Ovary (tissue), 9 donors: ENCODE measurements around the gene LCE7A. TPM values are rescaled to one million over a fixed set of nuclear protein-coding genes. Genes with fewer than 3 reads are reported as not detected.
A peak's percentile ranks its signal among the peaks of the same experiment; 100 is the strongest.

Experiments used
- DNase-seq, 5 donors: peaks; one replicate each; pipeline ENCODE4 v3.0.0-alpha.2; 2019 to 2020
- H3K27ac ChIP-seq, 2 donors: fragments of 200-600 bp; one replicate each; pipeline versions ENCODE4 v1.5.1 to v1.8.0; 2019 to 2022
- H3K27me3 ChIP-seq: fragments of 200-600 bp; one replicate; pipeline ENCODE4 v1.8.0; 2022
- H3K36me3 ChIP-seq: fragments of 200-600 bp; sonication (generic); one replicate; pipeline ENCODE4 v1.5.1; 2019
- H3K4me1 ChIP-seq: one replicate; pipeline ENCODE4 v1.8.1; 2013; ENCODE audit warnings: mild to moderate bottlenecking, moderate library complexity; ENCODE audit not compliant: insufficient read depth
- H3K4me3 ChIP-seq: fragments of 200-600 bp; sonication (generic); one replicate; pipeline ENCODE4 v1.5.1; 2017
- H3K9me3 ChIP-seq, 2 donors: fragments of 200-600 bp in 1 of 2; sonication (generic) in 1 of 2; one replicate each; pipeline versions ENCODE4 v1.5.1 to v1.8.1; 2013 to 2019; ENCODE audit warnings: mild to moderate bottlenecking in 1 of 2, moderate library complexity in 1 of 2
- EP300 ChIP-seq: sonication (generic); formaldehyde crosslinking; IDR thresholded peaks from one replicate; pipeline ENCODE4 v1.6.1; 2017; ENCODE audit warnings: antibody characterized with exemption
- POLR2A ChIP-seq: fragments of 450-650 bp; IDR thresholded peaks from one replicate; pipeline ENCODE4 v1.6.1; 2017; ENCODE audit warnings: antibody characterized with exemption, mild to moderate bottlenecking, moderate library complexity
- WGBS, 3 donors: extraction: QIAGEN DNeasy Blood & Tissue Kit in 1 of 3; methylation state at CpG; one replicate each; pipeline versions ENCODE4 v1.1.5 to v1.1.7; 2013 to 2017; 5-methylcytosine and 5-hydroxymethylcytosine counted together
- intact Hi-C, 4 donors: fragments of 100-400 bp; cut with DNase I; formaldehyde crosslinking; loops; one replicate each; pipeline versions ENCODE4 v1.11.0 to v1.15.1; 2022 to 2023
- polyA plus RNA-seq, 2 donors: library from polyadenylated mRNA; stranded (reverse); fragments of 200-250 nt in 1 of 2; fragments of 350-450 nt in 1 of 2; fragmentation: Illumina TruSeq in 1 of 2; extraction: RNeasy Lipid Tissue Mini Kit (QIAGEN cat#74804) in 1 of 2; gene quantifications; one replicate each; pipeline ENCODE4 v1.2.3, GENCODE V29; 2013 to 2014
- total RNA-seq, 7 donors: library from RNA; depleted of rRNA in 2 of 7; stranded (reverse); fragments of >200 nt in 2 of 7; fragmentation: NEBNext Ultra II Directional in 3 of 7; extraction: Animal tissue kit (Norgen Biotek cat#: 25700) in 3 of 7; gene quantifications; one replicate each; pipeline versions ENCODE4 v1.1.0 to v1.2.4, GENCODE V29; 2016 to 2023
- TF ChIP-seq, protein P1 (sequence below), 3 donors: fragments of 450-650 bp in 2 of 3; fragments of 200-600 bp in 1 of 3; IDR thresholded peaks; one replicate each; pipeline versions ENCODE4 v1.5.1 to v1.8.0; 2016 to 2022; ENCODE audit warnings: antibody characterized with exemption in 3 of 3, mild to moderate bottlenecking in 1 of 3
- donor health status: DM: no; HTN: no; CAD: no; lungs with moderate emphysema.
- donor health status: DM: no; HTN: no; CAD: no.
- donor health status: Bipolar disorder and iron deficiency.
- donor health status: DM: yes; HTN: yes; CAD: no.
- donor health status: DM: no; HTN: no; CAD: no.
- donor health status: DM: yes; HTN: yes; CAD: no.

The LCE7A gene
- total and polyA plus RNA-seq, 9 donors: not detected

DNA sequence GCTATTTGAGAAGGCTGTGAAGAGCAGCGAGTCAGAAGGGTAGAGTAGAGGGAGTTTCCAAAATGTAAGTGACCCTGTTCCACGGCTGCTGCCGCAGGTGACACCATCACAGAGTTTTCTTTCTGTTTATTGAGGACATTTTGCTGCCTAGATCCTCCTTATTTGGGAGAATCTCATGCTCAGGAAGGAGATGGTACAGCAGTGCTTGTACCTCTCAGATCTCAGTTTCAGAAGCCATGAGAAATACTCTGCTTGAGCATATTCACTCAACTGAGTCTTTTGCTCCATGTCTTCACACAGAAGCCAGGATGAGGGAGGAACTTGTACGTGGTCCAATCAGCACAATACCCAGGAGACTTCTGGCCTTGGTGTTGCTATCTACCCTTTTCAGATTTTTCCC is 1.6 kb downstream of the LCE7A start:
- TF ChIP-seq EP300 (no peak), POLR2A (no peak)
- TF ChIP-seq, protein P1, sequence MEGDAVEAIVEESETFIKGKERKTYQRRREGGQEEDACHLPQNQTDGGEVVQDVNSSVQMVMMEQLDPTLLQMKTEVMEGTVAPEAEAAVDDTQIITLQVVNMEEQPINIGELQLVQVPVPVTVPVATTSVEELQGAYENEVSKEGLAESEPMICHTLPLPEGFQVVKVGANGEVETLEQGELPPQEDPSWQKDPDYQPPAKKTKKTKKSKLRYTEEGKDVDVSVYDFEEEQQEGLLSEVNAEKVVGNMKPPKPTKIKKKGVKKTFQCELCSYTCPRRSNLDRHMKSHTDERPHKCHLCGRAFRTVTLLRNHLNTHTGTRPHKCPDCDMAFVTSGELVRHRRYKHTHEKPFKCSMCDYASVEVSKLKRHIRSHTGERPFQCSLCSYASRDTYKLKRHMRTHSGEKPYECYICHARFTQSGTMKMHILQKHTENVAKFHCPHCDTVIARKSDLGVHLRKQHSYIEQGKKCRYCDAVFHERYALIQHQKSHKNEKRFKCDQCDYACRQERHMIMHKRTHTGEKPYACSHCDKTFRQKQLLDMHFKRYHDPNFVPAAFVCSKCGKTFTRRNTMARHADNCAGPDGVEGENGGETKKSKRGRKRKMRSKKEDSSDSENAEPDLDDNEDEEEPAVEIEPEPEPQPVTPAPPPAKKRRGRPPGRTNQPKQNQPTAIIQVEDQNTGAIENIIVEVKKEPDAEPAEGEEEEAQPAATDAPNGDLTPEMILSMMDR (IDR thresholded peaks at IDR 0.05): no peak
- Histone ChIP-seq H3K27me3 (no peaks in the 10 kb centered on the region), H3K4me1 (no peaks in the 10 kb centered on the region), H3K36me3 (no peaks in the 10 kb centered on the region), H3K27ac (no peak overlapping the region), H3K4me3 (no peak overlapping the region), H3K9me3 (no peaks in the 10 kb centered on the region)
- WGBS, 3 donors: 91 to 93% (median 92%) methylated on average over 4 of the region's 4 CpGs
- no peak for DNase-seq
- intact Hi-C loops: no loop called here

DNA sequence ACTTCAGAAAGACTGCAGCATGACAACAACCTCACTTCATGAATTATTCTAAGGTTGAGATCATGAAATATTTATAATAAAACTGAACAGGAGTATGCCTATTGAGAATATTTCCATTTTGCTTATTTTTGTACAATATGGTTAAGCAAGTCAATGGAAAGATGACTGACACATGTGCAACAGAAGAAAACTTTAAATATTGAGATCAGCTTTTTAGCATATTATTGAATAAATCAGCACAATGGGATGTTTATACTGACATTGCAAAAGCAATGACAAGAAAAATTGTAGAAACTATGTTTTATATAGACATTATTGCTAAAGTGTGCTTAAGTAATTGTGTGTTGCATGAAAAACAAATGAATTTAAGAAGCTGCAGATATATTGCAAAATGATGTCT is 4.6 kb downstream of the LCE7A start:
- Histone ChIP-seq H3K4me3 (no peak overlapping the region), H3K27ac (no peak overlapping the region), H3K4me1 (no peaks in the 10 kb centered on the region), H3K9me3 (no peaks in the 10 kb centered on the region), H3K27me3 (no peaks in the 10 kb centered on the region), H3K36me3 (no peaks in the 10 kb centered on the region)
- DNase-seq: no peak
- intact Hi-C loops: no loop called here
- no peak for TF ChIP-seq POLR2A
- TF ChIP-seq EP300: no peak
- TF ChIP-seq, protein P1 (IDR thresholded peaks at IDR 0.05): no peak

DNA sequence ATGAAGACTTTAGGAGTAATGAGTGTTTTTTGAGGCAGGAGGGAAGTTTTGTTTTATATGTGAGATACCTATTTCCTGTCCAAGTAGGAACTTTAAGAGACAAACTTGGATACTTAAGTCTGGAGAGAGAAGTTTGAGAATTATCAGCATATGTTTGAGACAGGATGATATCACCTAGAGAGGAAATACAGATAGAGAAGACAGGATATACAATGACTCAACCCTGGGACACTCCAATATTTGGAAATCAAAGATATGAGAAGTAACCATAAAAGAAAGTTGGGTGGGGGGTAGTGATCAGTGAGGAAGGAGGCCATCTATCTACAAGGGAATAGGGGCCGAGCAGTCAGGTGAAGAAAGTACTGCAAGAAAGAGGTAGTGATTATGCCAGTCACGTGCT is 6.5 kb downstream of the LCE7A start:
- intact Hi-C loops: no loop called here
- TF ChIP-seq, protein P1 (IDR thresholded peaks at IDR 0.05): no peak
- Histone ChIP-seq H3K27ac (no peak overlapping the region), H3K36me3 (no peaks in the 10 kb centered on the region), H3K27me3 (no peaks in the 10 kb centered on the region), H3K4me1 (no peaks in the 10 kb centered on the region), H3K9me3 (no peaks in the 10 kb centered on the region), H3K4me3 (no peak overlapping the region)
- 86 to 95% (median 94%) methylated on average over 2 of the region's 2 CpGs for WGBS, 3 donors
- DNase-seq: no peak

DNA sequence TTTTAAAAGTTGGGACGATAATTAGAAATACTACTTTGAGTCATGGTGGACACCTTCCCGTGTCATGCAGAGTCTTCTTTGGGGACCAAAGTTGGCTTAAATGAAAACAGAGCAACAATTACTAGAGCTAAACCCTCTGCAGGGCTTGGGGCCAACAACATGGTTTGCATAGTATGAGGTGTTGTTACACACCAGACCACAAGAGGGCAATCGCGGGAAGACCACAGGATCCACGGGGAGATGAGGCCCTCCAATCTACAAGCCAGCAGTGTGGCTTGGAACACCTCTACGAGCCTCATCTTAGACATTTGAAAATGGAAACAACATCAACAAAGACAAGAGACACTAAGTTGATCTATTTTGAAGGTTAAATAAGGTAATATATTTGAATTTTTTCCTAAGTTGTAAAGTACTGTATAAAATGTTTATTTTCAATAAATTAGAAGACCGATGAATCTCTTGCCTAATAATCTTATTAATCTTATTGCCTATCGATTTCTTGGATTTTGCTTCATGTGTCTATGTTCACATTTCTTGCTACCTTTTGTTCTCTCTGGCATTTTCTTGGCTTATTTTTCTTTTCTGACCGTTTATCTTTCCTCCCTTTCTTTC is 10.1 kb downstream of the LCE7A start:
- Histone ChIP-seq H3K4me1 (no peaks in the 10 kb centered on the region), H3K27me3 (no peaks in the 10 kb centered on the region), H3K4me3 (no peak overlapping the region), H3K27ac (no peak overlapping the region), H3K9me3 (no peaks in the 10 kb centered on the region), H3K36me3 (no peaks in the 10 kb centered on the region)
- DNase-seq: peak; percentile 49 to 70 (median 61)
- intact Hi-C loops: loop anchor here in 1 of 4 donors (5.0 kb wide), 1 partner anchor 352 kb away; no protein-coding TSS in a partner anchor
- TF ChIP-seq, protein P1 (IDR thresholded peaks at IDR 0.05): peak in 2 of 3 donors; percentile 28 to 30
- TF ChIP-seq POLR2A: no peak
- WGBS, 3 donors: 39 to 50% (median 48%) methylated on average over 9 of the region's 9 CpGs
